Esophagus squamous epithelium (tissue), 4 donors: ENCODE measurements around the gene PPFIA2.

Source experiments
- CTCF ChIP-seq, 6 experiments: fragments of 450-650 bp in 4 of 6; fragments of 200-600 bp in 2 of 6; sonication (generic) in 2 of 6; IDR thresholded peaks; one replicate each; pipeline ENCODE4 v1.5.1; 2016 to 2019; ENCODE audit warnings: antibody characterized with exemption in 6 of 6, mild to moderate bottlenecking in 4 of 6, moderate library complexity in 4 of 6
- POLR2A ChIP-seq, 4 donors: fragments of 450-650 bp; IDR thresholded peaks; one replicate each; pipeline ENCODE4 v1.6.1; 2017; ENCODE audit warnings: antibody characterized with exemption in 4 of 4, mild to moderate bottlenecking in 4 of 4, moderate library complexity in 3 of 4

- no peak for TF ChIP-seq CTCF (IDR thresholded peaks at IDR 0.05)
- TF ChIP-seq POLR2A (IDR thresholded peaks at IDR 0.05) = no peak
Observed at GRCh38 chr12:81573228-81573627, 185.9 kb downstream of the PPFIA2 start.
